Mucosa of gallbladder (tissue), 1 donor: ENCODE data around the gene CDK11A. TPM values are rescaled to one million over a fixed set of nuclear protein-coding genes. Genes with fewer than 3 reads are reported as not detected.
"Not testable (repeated sequence)": the region's sequence is repeated elsewhere in the genome, so short reads cannot be mapped to it uniquely, and the experiment has no call there.

Experiments used
- DNase-seq: peaks from one replicate; pipeline ENCODE4 v3.0.0-alpha.2; 2020; ENCODE audit warnings: low spot score
- total RNA-seq: library from RNA; stranded (reverse); gene quantifications from one replicate; pipeline ENCODE4 v1.2.1, GENCODE V29; 2021
- donor health status: DM: no; HTN: no; CAD: no.

Gene CDK11A
- total RNA-seq, 1 donor from 2014 or later: 31.5 TPM

- not testable (repeated sequence) for DNase-seq
Observed at GRCh38 chr1:1726088-1726487, 1.9 kb upstream of the CDK11A start.

GRCh38 chr1:1721201-1721600 is 3.0 kb downstream of the CDK11A start:
- DNase-seq: no peak

- not testable (repeated sequence) for DNase-seq
Observed at GRCh38 chr1:1715109-1715883, 8.9 kb downstream of the CDK11A start.

- DNase-seq: not testable (repeated sequence)
Observed at GRCh38 chr1:1707897-1708296, 16.3 kb downstream of the CDK11A start.

- DNase-seq: not testable (repeated sequence)
Observed at GRCh38 chr1:1707241-1707640, 16.9 kb downstream of the CDK11A start.

GRCh38 chr1:1705623-1706022 is 18.5 kb downstream of the CDK11A start:
- not testable (repeated sequence) for DNase-seq

- not testable (repeated sequence) for DNase-seq
Observed at GRCh38 chr1:1704284-1704957, 19.7 kb downstream of the CDK11A start.

GRCh38 chr1:1703796-1704195 is 20.4 kb downstream of the CDK11A start:
- DNase-seq: no peak

- DNase-seq: not testable (repeated sequence)
Observed at GRCh38 chr1:1702506-1702905, 21.7 kb downstream of the CDK11A start.

- not testable (repeated sequence) for DNase-seq
Observed at GRCh38 chr1:1700557-1700956, 23.6 kb downstream of the CDK11A start.

GRCh38 chr1:1700067-1700466 is 24.1 kb downstream of the CDK11A start:
- not testable (repeated sequence) for DNase-seq

GRCh38 chr1:1699061-1699460 is 25.1 kb downstream of the CDK11A start:
- DNase-seq: not testable (repeated sequence)

- DNase-seq: not testable (repeated sequence)
Observed at GRCh38 chr1:1697358-1698183, 26.6 kb downstream of the CDK11A start.

- not testable (repeated sequence) for DNase-seq
Observed at GRCh38 chr1:1696431-1697357, 27.5 kb downstream of the CDK11A start.

GRCh38 chr1:1692714-1693647 is 31.2 kb downstream of the CDK11A start, which contains the start of gene SLC35E2B:
SLC35E2B (minus strand) TSS chr1:1692795; CDS start chr1:1676699, 16,096 bp downstream.
- peak; percentile 93 for DNase-seq

GRCh38 chr1:1692324-1692713 is 31.8 kb downstream of the CDK11A start:
- DNase-seq: peak; percentile 71

GRCh38 chr1:1691443-1691842 is 32.7 kb downstream of the CDK11A start:
- not testable (repeated sequence) for DNase-seq

GRCh38 chr1:1689526-1689925 is 34.6 kb downstream of the CDK11A start:
- not testable (repeated sequence) for DNase-seq

- no peak for DNase-seq
Observed at GRCh38 chr1:1687846-1688245, 36.3 kb downstream of the CDK11A start.
